Sigmoid colon (tissue), 4 donors: ENCODE data around the gene SOWAHA.

Experiments used
- EP300 ChIP-seq, 4 donors: sonication (generic); formaldehyde crosslinking; IDR thresholded peaks; one replicate each; pipeline ENCODE4 v1.6.1; 2017; ENCODE audit warnings: antibody characterized with exemption in 4 of 4
- POLR2A ChIP-seq, 2 donors: fragments of 450-650 bp; IDR thresholded peaks; one replicate each; pipeline ENCODE4 v1.6.1; 2016; ENCODE audit warnings: antibody characterized with exemption in 2 of 2, mild to moderate bottlenecking in 2 of 2, moderate library complexity in 2 of 2
- POLR2AphosphoS5 ChIP-seq, 4 donors: sonication (generic); formaldehyde crosslinking; IDR thresholded peaks; one replicate each; pipeline ENCODE4 v1.6.1; 2017; ENCODE audit warnings: antibody characterized with exemption in 4 of 4
- TF ChIP-seq, protein P1 (sequence below), 4 experiments: fragments of 450-650 bp in 3 of 4; fragments of 200-600 bp in 1 of 4; IDR thresholded peaks; one replicate each; pipeline ENCODE4 v1.5.1; 2016 to 2019; ENCODE audit warnings: antibody characterized with exemption in 4 of 4, mild to moderate bottlenecking in 3 of 4, moderate library complexity in 2 of 4

GRCh38 chr5:132788508-132788907, 24.6 kb upstream of the SOWAHA start:
- TF ChIP-seq, protein P1, sequence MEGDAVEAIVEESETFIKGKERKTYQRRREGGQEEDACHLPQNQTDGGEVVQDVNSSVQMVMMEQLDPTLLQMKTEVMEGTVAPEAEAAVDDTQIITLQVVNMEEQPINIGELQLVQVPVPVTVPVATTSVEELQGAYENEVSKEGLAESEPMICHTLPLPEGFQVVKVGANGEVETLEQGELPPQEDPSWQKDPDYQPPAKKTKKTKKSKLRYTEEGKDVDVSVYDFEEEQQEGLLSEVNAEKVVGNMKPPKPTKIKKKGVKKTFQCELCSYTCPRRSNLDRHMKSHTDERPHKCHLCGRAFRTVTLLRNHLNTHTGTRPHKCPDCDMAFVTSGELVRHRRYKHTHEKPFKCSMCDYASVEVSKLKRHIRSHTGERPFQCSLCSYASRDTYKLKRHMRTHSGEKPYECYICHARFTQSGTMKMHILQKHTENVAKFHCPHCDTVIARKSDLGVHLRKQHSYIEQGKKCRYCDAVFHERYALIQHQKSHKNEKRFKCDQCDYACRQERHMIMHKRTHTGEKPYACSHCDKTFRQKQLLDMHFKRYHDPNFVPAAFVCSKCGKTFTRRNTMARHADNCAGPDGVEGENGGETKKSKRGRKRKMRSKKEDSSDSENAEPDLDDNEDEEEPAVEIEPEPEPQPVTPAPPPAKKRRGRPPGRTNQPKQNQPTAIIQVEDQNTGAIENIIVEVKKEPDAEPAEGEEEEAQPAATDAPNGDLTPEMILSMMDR (IDR thresholded peaks at IDR 0.05), result no peak
- TF ChIP-seq POLR2A (IDR thresholded peaks at IDR 0.05) (no peak), EP300 (IDR thresholded peaks at IDR 0.05) (no peak), POLR2AphosphoS5 (IDR thresholded peaks at IDR 0.05) (no peak)
